Left renal cortex interstitium (tissue), 4 donors: ENCODE measurements around the gene WNT7A. TPM values are rescaled to one million over a fixed set of nuclear protein-coding genes. Genes with fewer than 3 reads are reported as not detected.

ENCODE experiments used
- DNase-seq, 4 donors: peaks; one replicate each; pipeline ENCODE4 v3.0.0-alpha.2; 2013; ENCODE audit warnings: low read depth in 4 of 4, low spot score in 2 of 4, missing footprints in 1 of 4
- polyA plus RNA-seq, 4 donors: library from polyadenylated mRNA; unstranded; fragments of 120-200 nt; gene quantifications; one replicate each; pipeline ENCODE4 v1.2.1, GENCODE V29; 2013; ENCODE audit not compliant: insufficient read length in 4 of 4

Gene WNT7A
- polyA plus RNA-seq, 4 donors = 0.04 to 0.14 TPM; not detected in 2

DNA sequence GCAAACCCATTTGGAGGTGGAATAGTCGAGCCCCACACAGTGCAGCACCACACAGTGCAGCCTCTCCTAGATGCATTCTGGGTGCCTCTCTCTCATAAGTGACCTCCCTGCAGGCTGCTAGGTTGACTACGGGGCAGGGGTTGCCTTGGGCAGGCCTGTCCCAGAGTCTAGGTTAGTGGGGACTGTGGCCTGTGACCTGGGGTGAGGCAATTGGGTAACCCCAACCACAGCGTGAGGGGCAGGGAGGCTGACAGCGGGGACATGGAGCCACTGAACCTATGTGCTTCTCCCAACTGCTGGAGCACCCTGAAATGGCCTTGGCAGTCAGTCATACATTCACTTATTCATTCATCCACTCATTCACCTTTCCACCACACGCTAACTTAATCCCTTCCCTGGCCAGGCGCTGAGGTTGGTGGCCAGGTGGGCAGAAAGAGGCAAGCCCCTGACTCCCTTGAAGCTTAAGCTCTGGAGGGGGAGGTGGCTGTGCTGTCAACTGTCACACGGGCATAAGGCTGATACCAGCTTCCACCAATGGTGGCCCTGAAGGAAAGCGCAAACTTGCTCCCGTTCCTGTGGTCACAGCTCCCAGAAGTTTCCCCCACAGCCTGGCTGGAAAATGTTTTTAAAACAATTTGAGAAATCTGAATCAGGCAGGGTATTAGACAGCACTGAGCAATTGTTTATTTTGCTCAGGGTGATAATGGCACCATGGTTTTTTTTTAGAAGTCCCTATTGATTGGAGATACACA is 46.2 kb downstream of the WNT7A start:
- DNase-seq = no peak

DNA sequence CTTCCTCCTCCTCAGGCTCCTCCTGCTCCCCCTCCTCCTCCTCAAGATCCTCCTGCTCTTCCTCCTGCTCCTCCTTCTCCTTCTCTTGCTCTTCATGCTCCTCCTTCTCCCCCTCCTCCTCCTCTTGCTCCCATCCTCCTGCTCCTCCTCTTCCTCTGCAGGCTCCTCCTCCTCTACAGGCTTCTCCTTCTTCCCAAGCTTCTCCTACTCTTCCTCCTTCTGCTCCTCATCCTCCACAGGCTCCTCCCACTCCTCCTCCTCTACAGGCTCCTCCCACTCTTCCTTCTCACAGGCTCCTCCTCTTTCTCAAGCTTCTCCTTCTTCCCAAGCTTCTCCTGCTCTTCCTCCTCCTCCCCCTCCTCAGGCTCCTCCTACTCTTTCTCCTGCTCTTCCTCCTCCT is 47.7 kb downstream of the WNT7A start:
- DNase-seq = no peak

DNA sequence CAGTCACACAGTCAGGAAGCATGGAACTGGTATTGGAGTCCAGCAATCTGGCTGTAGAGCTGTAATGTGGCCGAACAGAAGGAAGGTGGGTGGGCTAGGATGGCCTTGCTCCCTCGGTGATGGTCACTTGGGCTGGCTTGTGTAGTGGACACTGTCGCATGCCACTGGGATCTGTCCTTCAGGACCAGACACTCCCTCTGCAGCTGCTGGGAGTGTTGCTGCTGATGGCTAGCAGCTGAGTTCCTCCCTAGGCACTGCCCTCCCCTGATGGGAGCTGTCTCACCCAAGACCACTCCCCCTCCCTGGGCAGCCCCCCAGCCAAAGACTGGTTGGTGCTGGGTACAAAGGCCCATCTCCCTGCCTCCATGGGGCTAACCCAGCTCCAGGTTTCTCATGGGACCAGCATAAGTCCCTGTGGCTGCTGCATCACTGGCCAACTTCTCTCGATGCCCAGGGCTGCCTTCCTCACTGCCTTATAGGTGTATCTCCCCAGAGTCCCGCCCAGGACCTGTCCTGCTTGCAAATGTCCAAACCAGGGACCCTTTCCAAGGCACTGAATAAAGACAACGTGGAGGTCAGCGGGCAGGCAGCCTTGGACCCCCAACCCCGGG is 48.4 kb downstream of the WNT7A start:
- no peak for DNase-seq

DNA sequence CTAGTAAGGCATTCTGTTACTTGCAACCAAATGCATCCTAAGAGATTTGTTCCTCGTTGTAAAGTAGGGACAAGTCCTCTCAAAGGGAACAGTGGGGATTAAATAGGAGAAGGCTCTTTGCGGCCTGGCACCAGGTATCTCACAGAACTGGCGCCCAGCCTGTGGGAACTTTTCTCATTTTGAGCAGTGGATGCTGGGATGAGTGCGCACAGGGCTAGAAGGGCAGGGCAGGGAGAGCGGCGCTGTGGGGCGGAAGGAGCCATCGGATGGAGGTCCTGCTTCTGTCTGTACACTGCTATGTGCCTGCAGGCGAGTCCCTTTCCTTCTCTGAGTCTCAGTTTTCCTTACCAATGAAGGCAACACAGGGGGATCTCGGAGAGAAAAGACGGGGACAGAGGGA is 50.6 kb downstream of the WNT7A start:
- no peak for DNase-seq

DNA sequence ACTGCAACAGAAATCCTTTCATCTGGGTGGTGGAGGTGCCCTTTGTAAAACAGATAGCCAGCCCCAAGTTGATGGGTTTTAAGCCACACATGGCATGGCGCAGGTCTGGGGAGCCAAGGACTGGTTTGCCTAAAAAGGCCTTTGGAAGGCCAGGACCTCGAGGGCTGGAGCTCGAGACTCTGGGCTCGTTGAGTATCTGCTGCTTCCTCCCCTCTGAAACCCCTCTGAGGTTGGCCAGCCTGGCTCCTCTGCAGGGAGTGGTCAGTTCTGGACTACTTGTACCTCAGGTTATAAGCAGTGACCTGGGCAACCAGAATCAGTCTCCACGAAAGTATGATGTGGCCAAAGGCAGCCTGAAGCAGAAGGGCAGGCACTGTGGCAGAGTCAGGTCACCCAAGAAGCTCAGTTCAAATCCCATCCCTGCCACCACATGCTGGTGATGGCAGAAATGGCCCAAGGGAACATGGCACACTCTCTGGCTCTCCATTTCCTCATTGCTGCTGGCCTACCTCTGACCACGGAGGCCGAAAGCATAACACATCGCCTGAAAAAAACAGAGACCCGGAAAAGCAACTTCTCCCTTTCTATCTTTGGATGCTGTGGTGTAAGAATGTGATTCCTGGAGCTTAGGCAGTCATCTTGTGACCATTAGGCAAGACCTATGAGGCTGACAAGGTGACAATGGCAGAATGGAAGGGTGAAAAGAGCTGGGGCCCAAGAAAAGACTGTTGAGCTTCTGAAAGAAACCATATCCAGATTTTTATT is 51.2 kb downstream of the WNT7A start:
- no peak for DNase-seq

DNA sequence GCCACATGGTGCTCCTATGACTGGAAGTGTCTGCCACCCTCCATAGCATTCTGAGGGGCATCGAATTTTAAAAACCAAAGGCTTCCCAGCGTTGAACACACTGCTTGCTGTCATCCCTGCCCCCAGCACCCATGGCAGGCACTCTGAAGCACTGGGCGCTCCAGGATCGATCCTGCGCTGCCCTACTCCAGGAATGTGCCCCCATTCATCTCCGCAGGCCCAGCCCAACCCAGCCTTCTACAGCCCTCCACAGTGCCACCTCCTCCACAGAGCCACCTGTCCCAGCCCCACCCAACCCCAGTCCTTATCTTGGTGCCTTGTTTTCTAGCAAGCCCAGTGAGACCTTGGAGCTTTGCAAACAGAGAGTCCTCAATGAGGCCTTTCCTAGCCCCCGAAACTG is 52.2 kb downstream of the WNT7A start:
- no peak for DNase-seq

DNA sequence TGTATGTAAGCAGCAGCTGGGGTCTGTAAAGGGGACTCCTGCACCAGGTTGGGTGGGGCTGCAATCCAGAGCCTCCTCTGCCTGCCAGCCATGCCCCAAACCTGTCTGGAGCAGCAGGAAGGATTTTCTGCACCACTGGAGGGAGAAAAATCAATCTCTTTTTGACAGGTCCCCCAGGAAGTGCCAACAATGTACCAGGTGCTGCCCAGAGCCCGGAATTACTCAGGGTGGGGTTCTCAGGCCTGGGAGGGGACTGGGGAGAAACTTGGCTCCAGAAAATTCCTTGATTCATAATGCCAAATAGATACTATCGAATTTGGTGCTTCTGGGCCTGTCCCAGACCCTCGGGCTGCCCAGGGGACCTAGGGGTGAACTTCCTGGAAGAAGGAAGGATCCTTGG is 52.6 kb downstream of the WNT7A start:
- no peak for DNase-seq

DNA sequence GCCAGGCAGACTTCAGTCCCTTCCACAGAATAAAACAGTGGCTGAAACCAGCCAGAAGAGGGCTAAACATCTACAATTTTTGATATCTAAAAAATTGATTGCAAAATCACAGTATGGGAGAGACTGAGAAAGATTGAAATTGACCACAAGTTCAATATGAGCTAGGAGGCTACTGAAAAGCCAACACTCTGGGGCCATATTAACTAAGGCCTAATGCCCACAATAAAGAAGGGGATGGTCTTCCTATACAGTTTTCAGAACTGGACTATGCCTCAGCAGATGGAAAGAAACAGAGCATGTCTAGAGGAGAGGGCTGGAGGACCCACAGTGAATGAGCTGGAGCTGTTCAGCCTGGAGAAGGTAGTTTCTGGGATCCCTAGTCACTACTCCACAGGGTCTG is 53.2 kb downstream of the WNT7A start:
- no peak for DNase-seq

DNA sequence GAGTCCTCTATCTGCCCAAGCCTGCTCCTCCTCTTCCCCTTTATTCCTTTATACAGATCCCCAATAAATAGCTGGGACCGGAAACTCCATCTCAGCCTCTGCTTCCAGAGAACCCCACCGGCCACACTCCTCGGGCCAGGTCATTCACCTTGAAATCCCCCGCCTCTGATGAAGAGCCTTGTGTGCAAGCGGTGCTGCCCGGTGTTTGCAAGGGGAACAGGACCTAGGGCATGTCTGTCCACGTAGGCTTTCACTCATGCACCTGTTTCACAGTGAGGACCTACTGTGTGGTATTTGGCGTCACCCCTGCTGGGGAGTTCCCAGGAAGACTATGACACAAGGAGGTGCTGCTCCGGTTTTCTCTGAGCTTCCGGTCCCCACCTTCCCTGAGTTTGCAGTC is 54.0 kb downstream of the WNT7A start:
- no peak for DNase-seq

DNA sequence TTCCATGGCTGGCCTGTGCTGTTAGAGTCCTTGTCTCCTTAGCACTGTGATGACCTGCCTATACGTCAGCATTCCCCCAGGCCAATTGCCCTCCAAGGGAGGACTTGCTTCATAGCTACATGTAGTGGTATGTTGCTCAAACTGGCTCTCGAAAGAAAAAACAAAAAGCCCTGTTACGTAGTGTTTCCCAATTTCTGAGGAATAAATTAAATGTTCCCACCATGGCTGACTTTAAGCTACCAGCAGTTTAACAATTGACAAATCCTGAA is 54.6 kb downstream of the WNT7A start:
- DNase-seq = no peak

DNA sequence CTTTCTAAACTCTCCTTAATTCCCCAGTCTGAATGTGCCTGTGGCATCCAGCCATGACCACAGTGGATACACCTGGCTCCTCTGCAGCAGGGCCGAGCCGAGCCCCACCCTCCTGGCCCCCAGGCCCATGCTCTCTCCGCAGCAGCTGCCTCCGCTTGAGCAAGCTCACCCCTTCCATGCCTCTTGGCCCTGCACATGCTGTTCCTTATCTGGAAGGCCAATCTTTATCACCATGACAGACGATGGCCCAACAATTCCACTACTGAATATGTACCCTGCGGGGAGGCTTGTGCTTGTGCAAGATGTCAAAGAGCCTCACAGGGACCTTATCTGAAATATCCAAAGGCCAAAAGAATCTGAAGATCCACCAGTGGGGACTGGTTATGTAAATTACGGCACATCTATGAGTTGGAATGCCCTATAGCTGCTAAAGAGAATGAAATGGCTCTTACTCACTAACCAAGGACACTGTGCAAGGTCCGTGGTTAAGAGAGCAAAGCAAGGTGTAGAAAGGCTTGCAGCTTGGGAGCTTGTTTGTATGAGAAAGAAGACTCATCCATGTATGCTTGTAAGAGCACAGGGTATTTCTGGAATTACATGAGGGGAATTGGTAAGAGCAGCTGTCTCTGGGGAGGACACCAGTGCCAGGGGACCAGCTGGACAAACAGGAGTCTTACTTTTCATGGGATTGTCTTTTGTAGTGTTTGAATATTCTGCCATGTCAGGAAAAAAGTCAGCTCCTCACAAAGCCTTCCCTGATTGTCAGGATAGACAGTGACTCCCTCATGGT is 55.2 kb downstream of the WNT7A start:
- no peak for DNase-seq

DNA sequence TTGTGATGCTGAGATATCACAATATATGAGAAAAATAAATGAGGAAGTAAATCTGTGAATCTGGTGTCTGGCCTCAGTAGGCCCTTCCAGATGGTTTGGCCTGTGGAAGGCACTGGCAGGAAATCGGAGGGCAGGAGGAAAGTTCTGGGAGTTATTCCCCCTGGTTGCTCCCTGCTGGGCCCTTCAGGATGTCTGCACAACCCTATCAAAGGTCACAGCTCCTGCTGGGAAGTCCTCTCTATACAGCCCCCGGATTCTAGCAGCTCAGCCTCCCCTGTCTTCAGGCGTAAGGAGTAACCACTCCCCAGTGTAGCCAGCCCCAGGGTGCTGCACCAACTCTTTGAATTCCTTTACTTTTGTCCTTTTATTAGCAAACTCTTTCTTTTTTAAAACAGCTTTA is 56.2 kb downstream of the WNT7A start:
- no peak for DNase-seq

DNA sequence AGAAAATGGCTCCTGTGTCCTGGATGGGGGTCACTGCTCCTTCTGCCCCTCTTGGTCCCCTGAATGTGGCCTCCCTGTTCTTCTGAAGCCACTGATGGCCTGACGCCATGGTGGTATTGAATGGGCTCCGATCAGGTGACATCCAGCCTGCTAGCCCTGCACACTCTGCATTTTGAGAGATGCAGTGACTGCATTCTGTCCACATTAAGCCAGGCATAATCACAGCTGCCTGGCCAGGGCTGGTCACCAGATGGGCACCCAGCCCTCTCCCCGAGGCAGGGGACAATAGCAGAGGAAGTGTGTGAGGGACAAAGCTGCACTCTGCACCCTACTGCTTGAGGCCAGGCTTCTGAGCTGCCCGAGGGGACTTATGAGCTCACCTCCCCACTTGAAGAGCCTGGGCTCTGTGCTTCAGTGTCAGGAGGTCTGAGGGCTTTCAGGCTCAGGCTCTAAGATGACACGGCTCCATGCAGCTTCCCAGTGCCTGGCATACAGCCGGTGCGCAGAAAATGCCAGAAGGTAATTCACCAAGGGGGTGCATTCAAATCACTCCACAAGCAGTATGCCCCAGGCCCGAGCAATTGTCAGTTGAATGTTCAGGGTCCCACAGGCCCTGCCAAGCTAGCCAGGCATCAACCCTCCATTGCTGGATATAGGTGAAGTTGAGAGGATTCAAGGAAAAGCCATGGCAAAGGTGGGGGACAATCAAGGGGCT is 56.8 kb downstream of the WNT7A start:
- no peak for DNase-seq

DNA sequence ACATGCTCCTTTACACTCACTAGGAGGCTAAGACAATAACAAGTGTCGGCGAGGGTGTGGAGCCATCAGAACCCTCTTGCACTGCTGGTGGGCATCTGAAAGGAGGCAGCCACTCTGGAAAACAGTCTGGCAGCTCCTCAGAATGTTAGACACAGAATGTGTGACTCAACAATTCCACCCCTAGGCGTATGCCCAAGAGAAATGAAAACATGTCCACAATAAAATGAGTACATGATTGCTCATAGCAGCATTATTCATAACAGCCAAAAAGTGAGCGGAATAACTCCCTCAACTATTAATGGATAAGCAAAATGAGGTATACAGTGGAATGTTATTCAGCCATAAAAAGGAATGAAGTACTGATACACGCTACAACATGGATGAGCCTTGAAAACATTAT is 57.8 kb downstream of the WNT7A start:
- DNase-seq = no peak

DNA sequence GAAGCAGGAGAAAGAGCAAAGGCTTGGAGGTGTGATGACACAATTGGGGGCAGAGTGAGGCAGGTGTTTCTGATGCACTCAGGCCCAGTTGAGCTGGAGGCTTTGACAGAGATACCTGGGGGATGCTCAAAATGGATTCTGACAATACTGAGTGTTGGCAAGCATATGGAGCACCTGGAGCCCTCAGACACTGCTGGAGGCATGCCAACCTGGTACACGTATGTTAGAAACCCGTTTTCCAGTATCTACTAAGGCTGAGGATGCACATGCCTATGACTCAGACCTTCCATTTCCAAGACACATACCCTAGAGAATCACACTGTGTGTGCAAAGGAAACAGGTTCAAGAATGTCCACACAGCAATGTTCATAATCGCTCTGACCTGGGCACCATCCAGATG is 58.7 kb downstream of the WNT7A start:
- DNase-seq = no peak

DNA sequence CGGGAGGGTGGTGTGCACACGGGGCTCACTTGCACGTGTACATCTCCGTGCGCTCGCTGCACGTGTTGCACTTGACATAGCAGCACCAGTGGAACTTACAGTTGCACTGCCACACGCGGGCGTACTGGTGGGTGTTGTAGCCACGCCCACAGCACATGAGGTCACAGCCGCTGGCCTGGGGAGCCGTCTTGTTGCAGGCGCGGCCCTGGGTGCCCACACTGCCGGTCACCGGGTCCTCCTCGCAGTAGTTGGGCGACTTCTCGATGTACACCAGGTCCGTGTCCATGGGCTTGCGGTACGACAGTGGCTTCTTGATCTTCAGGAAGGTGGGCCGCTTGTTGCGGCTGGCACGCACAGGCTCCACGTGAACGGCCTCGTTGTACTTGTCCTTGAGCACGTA is 61.0 kb downstream of the WNT7A start:
- DNase-seq = no peak

DNA sequence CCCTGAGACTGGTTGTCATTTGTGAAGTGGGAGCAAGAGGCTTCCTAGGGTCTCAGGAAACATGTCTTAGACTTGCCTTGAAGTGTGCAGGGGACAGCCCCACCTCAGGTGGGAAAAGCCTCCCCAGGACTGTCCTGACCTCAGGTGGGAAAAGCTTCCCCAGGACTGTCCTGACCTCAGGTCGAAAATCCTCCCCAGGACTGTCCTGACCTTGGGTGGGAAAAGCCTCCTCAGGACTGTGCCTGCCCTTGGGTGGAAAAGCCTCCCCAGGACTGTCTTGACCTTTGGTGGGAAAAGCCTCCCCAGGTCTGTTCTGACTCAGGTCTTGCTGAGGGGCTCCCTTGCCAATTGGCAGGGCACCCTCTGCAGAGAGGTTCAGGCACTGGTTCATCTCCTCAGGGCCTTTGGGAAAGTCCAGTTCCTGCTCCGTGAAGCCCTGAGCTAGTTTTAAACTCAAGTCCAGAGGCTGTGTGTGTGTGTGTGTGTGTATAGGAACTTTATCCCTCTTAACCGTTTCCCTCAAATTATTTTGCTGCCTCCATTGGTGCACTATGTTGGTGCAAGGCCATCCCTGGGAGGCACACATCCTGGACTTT is 64.7 kb downstream of the WNT7A start:
- DNase-seq = no peak

DNA sequence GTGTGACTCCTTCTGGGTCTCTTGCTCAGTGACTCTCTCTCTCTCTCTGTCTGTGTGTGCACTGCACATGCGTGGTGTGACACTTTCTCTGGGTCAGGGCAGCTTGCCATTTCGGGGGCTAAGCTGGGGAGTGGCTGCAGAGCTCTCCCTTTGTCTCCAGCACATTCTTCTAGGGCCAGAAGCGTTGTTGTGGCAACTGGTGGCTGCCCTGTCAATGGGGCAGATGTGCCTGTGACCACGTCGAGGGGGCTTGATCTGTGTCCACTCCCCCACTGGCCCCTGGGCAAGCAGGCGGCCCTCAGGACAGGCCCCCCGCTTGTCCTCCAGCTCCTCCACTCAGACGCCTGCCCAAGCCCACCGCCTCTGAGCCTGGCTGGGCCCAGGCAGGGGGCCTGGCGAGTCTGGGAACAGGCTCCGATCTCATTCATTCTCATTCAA is 67.8 kb downstream of the WNT7A start:
- DNase-seq = no peak

DNA sequence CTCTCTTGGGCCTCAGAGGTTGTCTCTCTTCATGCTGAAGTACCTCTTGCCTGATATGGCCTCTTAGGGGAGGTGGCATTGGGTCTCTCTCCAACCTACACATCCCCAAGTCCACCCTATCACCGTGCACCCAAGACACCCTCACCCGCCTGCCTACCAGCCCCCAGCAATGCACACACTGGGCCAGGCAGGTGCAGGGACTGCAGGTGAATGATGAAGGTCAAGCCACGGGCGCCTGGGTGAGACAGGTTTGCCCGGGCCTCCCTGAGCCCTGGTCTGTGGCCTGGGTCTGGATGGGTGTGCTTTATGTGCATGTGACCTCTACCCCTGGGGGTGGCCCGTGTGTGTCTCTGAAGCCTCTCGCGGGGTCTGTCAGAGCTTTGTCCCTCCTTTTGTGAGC is 68.3 kb downstream of the WNT7A start:
- DNase-seq = no peak

DNA sequence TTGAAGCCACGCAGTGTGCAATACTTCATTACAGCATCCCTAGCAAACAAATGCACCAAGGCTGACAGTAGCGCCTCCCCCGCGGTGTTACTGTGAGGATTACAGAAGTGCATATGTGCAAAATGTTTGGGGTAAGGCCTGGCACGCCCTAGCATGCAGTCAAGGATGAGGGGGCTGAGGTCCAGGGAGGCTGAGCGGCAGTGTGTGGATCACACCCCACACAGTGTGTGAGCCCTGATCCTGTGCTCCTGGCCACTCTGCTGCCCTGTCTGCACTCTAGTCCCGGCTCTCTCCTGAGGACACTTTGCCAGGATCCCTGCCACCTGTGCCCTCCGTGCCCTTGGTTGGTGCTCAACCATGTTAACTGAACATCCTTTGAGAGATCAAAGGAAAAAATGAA is 71.3 kb downstream of the WNT7A start:
- DNase-seq = no peak
